NCI-H146 (cell line): Measurements from ENCODE around the gene NOS1AP.
A peak's percentile ranks its signal among the peaks of the same experiment; 100 is the strongest.

Experiments used
- DNase-seq: peaks from one replicate; lab custom pipeline; 2025; lab: John Stamatoyannopoulos, UW

NOS1AP gene

GRCh38 chr1:162386292-162387225 lies 317.1 kb downstream of the NOS1AP start:
- no peak for DNase-seq

GRCh38 chr1:162387226-162388082 lies 318.0 kb downstream of the NOS1AP start:
- DNase-seq: no peak

GRCh38 chr1:162388083-162388594 lies 318.6 kb downstream of the NOS1AP start:
- no peak for DNase-seq

- no peak for DNase-seq
Measured at GRCh38 chr1:162388615-162389014, 319.1 kb downstream of the NOS1AP start.

GRCh38 chr1:162389021-162389818 lies 319.7 kb downstream of the NOS1AP start:
- peak; percentile 12 for DNase-seq

- DNase-seq: no peak
Measured at GRCh38 chr1:162389971-162390370, 320.5 kb downstream of the NOS1AP start.

- no peak for DNase-seq
Measured at GRCh38 chr1:162390396-162391185, 321.1 kb downstream of the NOS1AP start.

GRCh38 chr1:162391790-162392563 lies 322.5 kb downstream of the NOS1AP start:
- peak; percentile 24 for DNase-seq

- DNase-seq: no peak
Measured at GRCh38 chr1:162396201-162396906, 326.9 kb downstream of the NOS1AP start.

- DNase-seq: no peak
Measured at GRCh38 chr1:162397039-162397448, 327.6 kb downstream of the NOS1AP start.

GRCh38 chr1:162397943-162398560 lies 328.6 kb downstream of the NOS1AP start:
- DNase-seq: no peak

GRCh38 chr1:162398999-162399580 lies 329.6 kb downstream of the NOS1AP start:
- DNase-seq: peak; percentile 11

- no peak for DNase-seq
Measured at GRCh38 chr1:162400790-162401355, 331.4 kb downstream of the NOS1AP start.

- no peak for DNase-seq
Measured at GRCh38 chr1:162404550-162405160, 335.2 kb downstream of the NOS1AP start.

GRCh38 chr1:162405800-162406199 lies 336.3 kb downstream of the NOS1AP start:
- DNase-seq: no peak

GRCh38 chr1:162406811-162407210 lies 337.3 kb downstream of the NOS1AP start:
- no peak for DNase-seq

- no peak for DNase-seq
Measured at GRCh38 chr1:162407539-162407938, 338.0 kb downstream of the NOS1AP start.

- no peak for DNase-seq
Measured at GRCh38 chr1:162412002-162412401, 342.5 kb downstream of the NOS1AP start, which contains the start of gene SH2D1B. TSS of gene SH2D1B (minus strand) at chr1:162412136. CDS start at chr1:162412016, 120 bp downstream.
